GM23338 (cell line): Measurements from ENCODE around the gene PPIC. TPM values are rescaled to one million over a fixed set of nuclear protein-coding genes. Genes with fewer than 3 reads are reported as not detected.

Source experiments
- ATAC-seq: fragments of 200-7000 bp; cut with Tn5 transposase; 3 replicates; pipeline ENCODE4 v1.9.1; 2020
- DNase-seq: peaks from one replicate; pipeline ENCODE4 v3.0.0-alpha.2; 2015; ENCODE audit warnings: low spot score
- H2AFZ ChIP-seq: fragments of 200-600 bp; sonication (generic); 2 replicates; pipeline ENCODE4 v1.8.0; 2016; ENCODE audit warnings: antibody characterized with exemption, mild to moderate bottlenecking, moderate library complexity
- H3F3A ChIP-seq: fragments of 200-600 bp; sonication (generic); replicated peaks from 2 replicates; pipeline ENCODE4 v1.8.0; 2017; ENCODE audit warnings: antibody characterized with exemption, mixed run types, low read depth
- H3K27ac ChIP-seq: fragments of 200-600 bp; sonication (generic); 2 replicates; pipeline ENCODE4 v1.6.1; 2016; ENCODE audit warnings: low read depth
- H3K27me3 ChIP-seq: fragments of 200-600 bp; sonication (generic); 2 replicates; pipeline ENCODE4 v1.8.0; 2016; ENCODE audit warnings: mild to moderate bottlenecking, mixed run types, moderate library complexity; ENCODE audit not compliant: insufficient read depth
- H3K36me3 ChIP-seq: fragments of 200-600 bp; sonication (generic); 2 replicates; pipeline ENCODE4 v1.8.0; 2016; ENCODE audit warnings: mild to moderate bottlenecking; ENCODE audit not compliant: insufficient read depth
- H3K4me1 ChIP-seq: fragments of 200-600 bp; sonication (generic); 2 replicates; pipeline ENCODE4 v1.8.0; 2016; ENCODE audit warnings: mild to moderate bottlenecking, moderate library complexity; ENCODE audit not compliant: insufficient read depth
- H3K4me2 ChIP-seq: fragments of 200-600 bp; sonication (generic); 2 replicates; pipeline ENCODE4 v1.7.1; 2017; ENCODE audit warnings: mixed run types
- H3K4me3 ChIP-seq: fragments of 200-600 bp; sonication (generic); 2 replicates; pipeline ENCODE4 v1.6.1; 2016; ENCODE audit warnings: mixed run types
- H3K79me2 ChIP-seq: fragments of 200-600 bp; sonication (generic); replicated peaks from 2 replicates; pipeline ENCODE4 v1.8.0; 2017; ENCODE audit warnings: mild to moderate bottlenecking; ENCODE audit not compliant: insufficient read depth
- H3K9me2 ChIP-seq: fragments of 200-600 bp; sonication (generic); 2 replicates; pipeline ENCODE4 v1.8.0; 2017; ENCODE audit not compliant: insufficient read depth
- H4K20me1 ChIP-seq: fragments of 200-600 bp; sonication (generic); replicated peaks from 2 replicates; pipeline ENCODE4 v1.8.0; 2017; ENCODE audit warnings: mild to moderate bottlenecking; ENCODE audit not compliant: insufficient read depth
- H3K27ac Mint-ChIP-seq: 2 replicates; pipeline ENCODE4 v1.8.0; 2020; ENCODE audit warnings: inconsistent platforms, mild to moderate bottlenecking, moderate library complexity, mixed read lengths
- H3K27me3 Mint-ChIP-seq: 3 replicates; pipeline ENCODE4 v1.8.0; 2022; ENCODE audit warnings: low read depth, mild to moderate bottlenecking, moderate library complexity, mixed read lengths, inconsistent platforms; ENCODE audit not compliant: insufficient read depth, poor library complexity
- H3K36me3 Mint-ChIP-seq: 3 replicates; pipeline ENCODE4 v1.8.0; 2021; ENCODE audit warnings: low read depth, mild to moderate bottlenecking, inconsistent platforms, moderate library complexity, mixed read lengths
- H3K4me1 Mint-ChIP-seq: 3 replicates; pipeline ENCODE4 v1.8.0; 2020; ENCODE audit warnings: mild to moderate bottlenecking, inconsistent platforms, mixed read lengths
- H3K4me3 Mint-ChIP-seq: 3 replicates; pipeline ENCODE4 v1.8.0; 2021; ENCODE audit warnings: moderate library complexity, mild to moderate bottlenecking, inconsistent platforms, mixed read lengths
- H3K9me3 Mint-ChIP-seq: 3 replicates; pipeline ENCODE4 v1.8.0; 2020; ENCODE audit warnings: moderate library complexity, mild to moderate bottlenecking, inconsistent platforms, mixed read lengths
- CREB1 ChIP-seq: fragments of 250-450 bp; sonication (Bioruptor Pico); IDR thresholded peaks from 2 replicates; pipeline ENCODE4 v1.5.0; 2020; ENCODE audit warnings: low read depth, mild to moderate bottlenecking, moderate library complexity
- CTCF ChIP-seq, 2 experiments: fragments of 200-600 bp in 1 of 2; sonication (generic) in 1 of 2; conservative IDR thresholded peaks; 2 replicates each; pipeline versions ENCODE4 v1.5.1 to v1.6.1; 2016 to 2017; ENCODE audit warnings: antibody characterized with exemption in 2 of 2, low read depth in 2 of 2, mild to moderate bottlenecking in 2 of 2, moderate library complexity in 1 of 2
- ETS1 ChIP-seq: IDR thresholded peaks from 2 replicates; pipeline ENCODE4 v1.6.1; 2016; ENCODE audit warnings: antibody characterized with exemption
- EZH2 ChIP-seq: fragments of 200-600 bp; sonication (generic); IDR thresholded peaks from one replicate; pipeline ENCODE4 v1.8.0; 2017; ENCODE audit warnings: antibody characterized with exemption, mild to moderate bottlenecking, low read depth; ENCODE audit not compliant: unreplicated experiment
- EZH2phosphoT487 ChIP-seq: fragments of 200-600 bp; sonication (generic); IDR thresholded peaks from one replicate; pipeline ENCODE4 v1.8.1; 2018; ENCODE audit warnings: antibody characterized with exemption; ENCODE audit not compliant: unreplicated experiment
- JUNB ChIP-seq: IDR thresholded peaks from one replicate; pipeline ENCODE4 v1.6.1; 2016; ENCODE audit warnings: antibody characterized with exemption; ENCODE audit not compliant: unreplicated experiment
- NANOG ChIP-seq: IDR thresholded peaks from 2 replicates; pipeline ENCODE4 v1.6.1; 2016; ENCODE audit warnings: antibody characterized with exemption, borderline replicate concordance
- POLR2AphosphoS5 ChIP-seq: IDR thresholded peaks from 2 replicates; pipeline ENCODE4 v1.6.1; 2016; ENCODE audit warnings: antibody characterized with exemption, low read depth
- STAT1 ChIP-seq: IDR thresholded peaks from one replicate; pipeline ENCODE4 v1.6.1; 2016; ENCODE audit warnings: antibody characterized with exemption; ENCODE audit not compliant: unreplicated experiment
- ZNF114 ChIP-seq: fragments of 250-450 bp; sonication (Bioruptor Pico); IDR thresholded peaks from 2 replicates; pipeline ENCODE4 v1.5.0; 2020; ENCODE audit warnings: mild to moderate bottlenecking, moderate library complexity
- ZNF331 ChIP-seq: fragments of 250-450 bp; sonication (Bioruptor Pico); IDR thresholded peaks from 2 replicates; pipeline ENCODE4 v1.5.0; 2020; ENCODE audit warnings: low read depth, mild to moderate bottlenecking, moderate library complexity
- ZNF462 ChIP-seq: fragments of 250-450 bp; sonication (Bioruptor Pico); IDR thresholded peaks from 2 replicates; pipeline ENCODE4 v1.5.0; 2020; ENCODE audit warnings: mild to moderate bottlenecking, moderate library complexity
- polyA plus RNA-seq: library from polyadenylated mRNA; unstranded; fragments of >200 nt; fragmentation: Nextera tagmentation; extraction: Ambion mirVana; gene quantifications from 2 replicates; pipeline ENCODE4 v1.2.1, GENCODE V29; 2016
- total RNA-seq: library from RNA; depleted of rRNA; stranded (reverse); fragments of >200 nt; shearing (Covaris generic); gene quantifications from 2 replicates; pipeline ENCODE4 v1.2.3, GENCODE V29; 2014
- TF ChIP-seq, protein P1 (sequence below): IDR thresholded peaks from one replicate; pipeline ENCODE4 v1.6.1; 2018; ENCODE audit warnings: antibody characterized with exemption; ENCODE audit not compliant: unreplicated experiment

PPIC gene
- total and polyA plus RNA-seq, 2 experiments from 2014 or later, result 13.9 to 21.0 TPM

- Histone ChIP-seq H3K27ac (no peak overlapping the region), H3K4me3 (no peak overlapping the region), H3K9me2 (0 out of 2 replicates have a peak, but pooled peaks cover 4% of the 10 kb centered on the region), H3F3A (no peaks in the 10 kb centered on the region), H3K79me2 (no peaks in the 10 kb centered on the region), H3K27me3 (no peaks in the 10 kb centered on the region), H3K4me1 (no peaks in the 10 kb centered on the region), H2AFZ (no peak overlapping the region), H3K4me2 (no peak overlapping the region), H4K20me1 (no peaks in the 10 kb centered on the region), H3K36me3 (no peaks in the 10 kb centered on the region)
- TF ChIP-seq STAT1, result no peak
- no peak for TF ChIP-seq EZH2phosphoT487
- TF ChIP-seq JUNB, result no peak
- no peak for TF ChIP-seq CREB1 (CRISPR knock-in tag)
- TF ChIP-seq ZNF331 (CRISPR knock-in tag), result no peak
- no peak for TF ChIP-seq ETS1
- TF ChIP-seq CTCF (conservative IDR thresholded peaks at IDR 0.05; ENCODE audit: low read depth in 2 of 2), result no peak
- TF ChIP-seq, protein P1, sequence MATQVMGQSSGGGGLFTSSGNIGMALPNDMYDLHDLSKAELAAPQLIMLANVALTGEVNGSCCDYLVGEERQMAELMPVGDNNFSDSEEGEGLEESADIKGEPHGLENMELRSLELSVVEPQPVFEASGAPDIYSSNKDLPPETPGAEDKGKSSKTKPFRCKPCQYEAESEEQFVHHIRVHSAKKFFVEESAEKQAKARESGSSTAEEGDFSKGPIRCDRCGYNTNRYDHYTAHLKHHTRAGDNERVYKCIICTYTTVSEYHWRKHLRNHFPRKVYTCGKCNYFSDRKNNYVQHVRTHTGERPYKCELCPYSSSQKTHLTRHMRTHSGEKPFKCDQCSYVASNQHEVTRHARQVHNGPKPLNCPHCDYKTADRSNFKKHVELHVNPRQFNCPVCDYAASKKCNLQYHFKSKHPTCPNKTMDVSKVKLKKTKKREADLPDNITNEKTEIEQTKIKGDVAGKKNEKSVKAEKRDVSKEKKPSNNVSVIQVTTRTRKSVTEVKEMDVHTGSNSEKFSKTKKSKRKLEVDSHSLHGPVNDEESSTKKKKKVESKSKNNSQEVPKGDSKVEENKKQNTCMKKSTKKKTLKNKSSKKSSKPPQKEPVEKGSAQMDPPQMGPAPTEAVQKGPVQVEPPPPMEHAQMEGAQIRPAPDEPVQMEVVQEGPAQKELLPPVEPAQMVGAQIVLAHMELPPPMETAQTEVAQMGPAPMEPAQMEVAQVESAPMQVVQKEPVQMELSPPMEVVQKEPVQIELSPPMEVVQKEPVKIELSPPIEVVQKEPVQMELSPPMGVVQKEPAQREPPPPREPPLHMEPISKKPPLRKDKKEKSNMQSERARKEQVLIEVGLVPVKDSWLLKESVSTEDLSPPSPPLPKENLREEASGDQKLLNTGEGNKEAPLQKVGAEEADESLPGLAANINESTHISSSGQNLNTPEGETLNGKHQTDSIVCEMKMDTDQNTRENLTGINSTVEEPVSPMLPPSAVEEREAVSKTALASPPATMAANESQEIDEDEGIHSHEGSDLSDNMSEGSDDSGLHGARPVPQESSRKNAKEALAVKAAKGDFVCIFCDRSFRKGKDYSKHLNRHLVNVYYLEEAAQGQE, result no peak
- TF ChIP-seq ZNF462 (CRISPR knock-in tag), result no peak
- TF ChIP-seq EZH2, result no peak
- TF ChIP-seq POLR2AphosphoS5, result no peak
- TF ChIP-seq NANOG, result no peak
- no peak for TF ChIP-seq ZNF114 (CRISPR knock-in tag)
- H3K36me3 Mint-ChIP-seq, result no peaks in the 10 kb centered on the region
- DNase-seq (no peak), ATAC-seq (no peak)
- H3K27me3 Mint-ChIP-seq, result no peaks in the 10 kb centered on the region
- H3K4me1 Mint-ChIP-seq, result no peaks in the 10 kb centered on the region
- no peak overlapping the region for H3K27ac Mint-ChIP-seq
- H3K4me3 Mint-ChIP-seq, result no peak overlapping the region
- no peaks in the 10 kb centered on the region for H3K9me3 Mint-ChIP-seq
Measured at GRCh38 chr5:123068368-123068938, 31.9 kb upstream of the PPIC start.
